SK-N-DZ (cell line): ENCODE results near the gene CFAP300.
A peak's percentile ranks its signal among the peaks of the same experiment; 100 is the strongest.

Experiments used
- DNase-seq: peaks from one replicate; pipeline ENCODE4 v3.0.0-alpha.2; 2015; ENCODE audit warnings: low spot score

The CFAP300 gene

DNA sequence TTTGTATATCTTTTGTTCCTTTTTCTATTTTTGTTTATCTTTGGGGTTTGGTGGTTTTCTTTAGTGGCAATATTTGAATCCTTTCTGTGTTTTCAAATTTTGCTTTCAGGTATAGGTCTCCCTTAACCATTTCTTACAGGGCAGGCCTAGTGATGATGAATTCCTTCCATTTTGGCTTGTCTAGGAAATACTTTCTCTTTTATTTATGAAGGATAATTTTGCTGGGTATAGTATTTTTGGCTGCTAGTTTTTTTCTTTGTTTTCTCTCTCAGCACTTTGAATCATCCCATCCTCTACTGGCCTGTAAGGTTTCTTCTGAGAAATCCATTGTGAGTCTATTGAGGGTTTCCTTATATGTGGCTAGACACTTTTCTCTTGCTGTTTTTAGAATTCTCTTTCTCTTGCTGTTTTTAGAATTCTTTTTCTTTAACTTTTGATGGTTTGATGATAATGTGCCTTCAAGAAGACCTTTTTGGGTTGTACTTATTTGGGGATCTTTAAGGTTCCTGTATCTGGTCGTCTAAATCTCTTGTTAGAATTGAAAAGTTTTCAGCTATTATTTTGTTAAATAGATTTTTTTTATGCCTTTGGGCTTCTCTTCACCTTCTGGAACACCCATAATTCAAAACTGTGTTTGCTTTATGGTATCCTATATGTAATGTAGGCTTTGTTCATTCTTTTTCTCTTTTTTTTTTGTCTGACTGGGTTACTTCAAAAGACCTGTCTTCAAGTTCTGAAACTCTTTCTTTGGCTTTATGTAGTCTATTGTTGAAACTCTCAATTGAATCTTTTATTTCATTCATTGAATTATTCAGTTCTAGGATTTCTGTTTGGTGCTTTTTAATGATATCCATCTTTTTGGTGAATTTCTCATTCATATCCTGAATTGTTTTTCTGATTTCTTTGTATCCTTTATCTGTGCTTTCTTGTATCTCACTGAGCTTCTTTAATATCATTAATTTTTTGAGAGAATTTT lies 24.5 kb downstream of the CFAP300 start:
- DNase-seq: no peak

DNA sequence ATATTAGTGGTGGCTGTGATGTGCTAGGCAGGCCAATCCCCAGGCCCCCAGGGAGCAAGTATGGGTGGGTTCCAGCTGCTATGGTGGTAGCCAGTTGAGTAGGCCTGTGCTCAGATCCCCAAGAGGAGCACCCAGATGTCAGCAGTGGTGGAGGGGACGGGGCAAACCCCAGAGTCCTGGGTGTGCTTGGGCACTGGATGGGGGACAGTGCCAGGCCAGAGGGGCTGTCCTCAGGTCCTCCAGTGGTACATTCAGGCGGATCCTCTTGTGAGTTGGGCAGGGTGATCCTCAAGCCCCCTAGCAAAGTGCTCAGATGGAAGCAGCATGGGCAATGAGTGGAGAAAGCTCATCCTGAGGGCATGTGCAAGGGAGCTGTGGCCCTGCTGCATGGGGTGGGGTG lies 26.0 kb downstream of the CFAP300 start:
- no peak for DNase-seq

DNA sequence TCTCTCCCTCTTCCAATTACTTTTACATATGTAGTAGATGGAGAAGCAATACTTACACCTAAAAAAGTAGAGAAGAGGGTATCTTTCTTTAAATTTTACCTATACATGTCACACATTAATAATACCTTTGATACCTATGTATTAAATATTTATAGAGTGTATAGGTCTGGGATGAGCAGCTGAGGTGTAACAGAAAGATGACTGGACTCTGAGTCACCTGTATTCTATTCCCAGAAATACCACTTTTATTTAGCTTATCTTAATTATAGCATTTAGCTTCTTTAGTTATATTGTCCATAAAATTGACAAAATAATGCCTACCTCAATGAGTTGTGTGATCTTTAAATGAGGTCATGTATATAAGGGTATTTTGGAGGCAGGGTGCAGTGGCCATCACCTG lies 32.4 kb downstream of the CFAP300 start:
- no peak for DNase-seq

DNA sequence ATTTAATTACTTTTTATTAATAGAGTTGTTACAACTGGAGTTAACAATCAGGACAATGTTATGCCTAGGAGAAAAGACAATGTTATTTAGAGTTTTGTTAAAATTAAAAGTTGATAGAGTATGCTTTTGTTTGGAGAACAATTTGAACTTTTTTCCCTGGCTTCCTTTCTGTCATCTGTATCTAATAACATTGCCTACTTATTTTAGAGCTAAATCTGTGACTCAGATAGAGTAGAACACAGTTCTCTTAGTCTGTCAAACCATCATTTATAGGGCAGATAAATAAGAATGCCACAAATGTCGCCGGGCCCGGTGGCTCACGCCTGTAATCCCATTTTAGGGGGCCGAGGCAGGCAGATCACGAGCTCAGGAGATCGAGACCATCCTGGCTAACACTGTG lies 34.1 kb downstream of the CFAP300 start:
- DNase-seq: no peak

DNA sequence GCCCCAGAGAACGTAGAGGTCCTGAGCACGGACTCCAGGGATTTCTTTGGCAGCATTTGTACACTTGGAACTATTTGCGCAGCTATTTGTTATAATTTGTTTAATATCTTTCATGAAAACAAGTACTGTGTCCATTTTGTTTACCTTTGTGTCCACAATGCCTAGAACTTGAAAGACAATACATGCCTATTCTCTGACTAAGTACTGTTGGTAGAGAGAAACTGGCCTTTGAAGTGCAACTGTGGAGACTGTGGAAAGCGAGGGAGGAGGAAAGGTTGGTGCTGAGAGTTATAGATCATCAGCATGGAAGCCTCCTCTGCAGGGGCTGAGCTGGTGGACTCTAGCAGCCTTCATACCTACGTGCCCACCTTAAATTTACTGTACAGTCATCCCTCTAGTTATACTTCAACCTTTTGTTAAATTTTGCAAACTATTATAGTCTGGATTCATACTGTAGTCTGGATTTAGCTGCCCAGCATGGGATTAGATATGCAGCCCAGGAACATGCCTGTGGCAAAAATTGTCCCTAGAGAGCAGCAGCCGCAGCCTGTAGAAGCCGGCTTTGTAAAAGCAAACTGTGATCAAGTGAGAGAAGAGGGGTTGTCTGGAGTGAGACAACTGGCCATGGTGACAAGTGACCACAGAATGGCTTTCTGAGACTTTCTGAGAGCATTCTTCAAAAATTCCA lies 38.8 kb downstream of the CFAP300 start:
- no peak for DNase-seq

DNA sequence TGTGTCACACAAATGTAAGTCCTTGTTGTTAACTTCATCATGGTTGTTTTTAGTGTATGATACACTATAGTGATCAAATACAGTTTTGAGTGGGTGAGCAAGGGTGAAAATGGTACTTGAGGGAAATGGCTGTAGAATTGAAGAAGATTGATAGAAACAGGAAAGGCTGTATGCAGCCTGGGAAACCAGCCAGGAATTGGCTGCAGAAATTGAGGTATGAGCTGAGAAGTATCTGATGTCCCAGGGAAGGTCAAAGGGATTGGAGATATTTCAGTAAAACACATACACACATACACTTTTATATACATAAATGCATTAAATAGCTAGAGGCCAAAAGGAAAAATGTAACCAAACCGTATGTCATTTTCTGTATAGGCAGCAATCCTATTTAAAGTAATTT lies 49.9 kb downstream of the CFAP300 start:
- no peak for DNase-seq

DNA sequence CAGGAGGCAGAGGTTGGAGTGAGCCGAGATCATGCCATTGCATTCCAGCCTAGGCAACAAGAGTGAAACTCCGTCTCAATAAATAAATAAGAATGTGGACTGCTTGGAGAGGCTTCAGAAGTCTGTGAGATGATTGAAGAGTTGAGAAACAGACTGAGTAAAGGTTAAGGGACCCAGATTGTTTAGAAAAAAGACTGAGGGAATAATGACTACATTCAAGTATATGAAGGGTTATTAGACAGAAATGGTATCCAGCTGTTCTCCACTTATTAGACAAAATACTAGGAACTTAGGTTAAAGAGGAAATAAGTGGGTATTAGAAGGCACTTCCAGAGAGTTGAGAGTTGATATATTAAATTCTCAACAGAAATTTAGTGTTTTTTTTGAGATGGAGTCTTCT lies 52.5 kb downstream of the CFAP300 start:
- no peak for DNase-seq

DNA sequence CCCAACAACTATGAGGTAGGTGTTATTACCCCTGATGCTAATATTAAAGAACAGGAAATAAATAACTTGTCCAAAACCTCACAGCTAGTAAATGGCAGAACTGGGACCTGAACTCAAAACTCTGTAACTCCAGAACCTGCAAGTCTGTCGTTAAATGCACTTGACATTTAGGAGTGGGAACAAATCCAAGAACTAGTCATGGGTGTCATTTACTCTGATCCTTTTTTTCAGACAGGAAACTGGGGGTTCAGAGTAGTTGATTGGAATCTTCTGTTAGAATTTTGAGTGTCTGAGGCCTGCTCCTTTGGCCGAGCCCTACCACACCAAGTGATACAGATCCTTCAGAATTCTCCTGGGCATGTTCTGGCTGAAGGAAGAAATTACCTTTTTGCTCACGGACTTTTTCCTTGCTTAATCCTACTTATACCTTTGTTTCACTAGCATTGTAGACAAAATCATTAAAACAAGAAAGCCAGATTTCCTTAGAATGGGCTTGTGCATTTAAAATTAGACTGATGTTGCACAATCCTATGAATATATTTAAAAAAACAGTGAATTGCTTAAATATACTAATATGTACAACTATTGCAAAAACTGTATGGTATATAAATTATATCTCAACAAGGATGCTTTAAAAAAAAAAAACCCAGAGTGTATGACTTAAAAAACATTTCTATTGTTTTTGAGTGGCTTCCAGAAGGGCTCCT lies 61.6 kb downstream of the CFAP300 start:
- DNase-seq: no peak

DNA sequence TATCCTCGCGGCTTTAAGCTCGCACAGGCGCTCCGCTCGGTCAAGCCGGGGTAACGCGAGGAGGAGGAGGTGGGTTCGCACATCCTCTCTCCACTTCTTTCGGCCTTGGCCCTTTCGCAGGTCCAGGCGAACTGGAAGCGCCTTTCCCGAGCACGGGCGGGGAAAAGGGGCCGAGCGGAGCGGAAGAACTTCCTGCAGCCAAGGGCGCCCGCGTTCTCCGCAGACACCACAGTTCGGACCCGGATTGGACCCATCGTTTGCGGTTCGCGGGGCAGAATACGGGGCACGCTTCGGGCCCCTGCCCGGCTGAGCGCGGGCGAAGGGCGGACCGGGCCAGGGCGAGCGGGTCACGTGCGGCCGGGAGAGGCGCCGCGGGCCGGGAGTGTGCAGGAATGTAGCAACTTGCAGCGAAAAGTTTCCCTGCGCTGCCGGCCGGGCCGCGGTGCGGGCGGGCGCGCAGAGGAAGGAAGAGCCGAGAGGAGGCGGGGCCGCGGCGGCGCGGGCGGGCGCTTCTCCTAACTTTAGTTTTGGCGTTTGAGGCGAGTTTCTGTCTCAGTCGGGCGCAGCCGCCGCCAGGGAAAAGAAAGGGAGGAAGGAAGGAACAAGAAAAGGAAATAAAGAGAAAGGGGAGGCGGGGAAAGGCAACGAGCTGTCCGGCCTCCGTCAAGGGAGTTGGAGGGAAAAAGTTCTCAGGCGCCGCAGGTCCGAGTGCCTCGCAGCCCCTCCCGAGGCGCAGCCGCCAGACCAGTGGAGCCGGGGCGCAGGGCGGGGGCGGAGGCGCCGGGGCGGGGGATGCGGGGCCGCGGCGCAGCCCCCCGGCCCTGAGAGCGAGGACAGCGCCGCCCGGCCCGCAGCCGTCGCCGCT lies 62.9 kb downstream of the CFAP300 start, which contains the start of gene YAP1:
Gene YAP1, plus strand, starts transcription at position 552 of the 865 bp plus-strand sequence. CDS start 402 bp downstream, outside the sequence.
- DNase-seq: peak; percentile 58

DNA sequence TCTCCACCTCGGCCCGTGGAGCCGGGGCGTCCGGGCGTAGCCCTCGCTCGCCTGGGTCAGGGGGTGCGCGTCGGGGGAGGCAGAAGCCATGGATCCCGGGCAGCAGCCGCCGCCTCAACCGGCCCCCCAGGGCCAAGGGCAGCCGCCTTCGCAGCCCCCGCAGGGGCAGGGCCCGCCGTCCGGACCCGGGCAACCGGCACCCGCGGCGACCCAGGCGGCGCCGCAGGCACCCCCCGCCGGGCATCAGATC lies 63.4 kb downstream of the CFAP300 start:
- DNase-seq: no peak

DNA sequence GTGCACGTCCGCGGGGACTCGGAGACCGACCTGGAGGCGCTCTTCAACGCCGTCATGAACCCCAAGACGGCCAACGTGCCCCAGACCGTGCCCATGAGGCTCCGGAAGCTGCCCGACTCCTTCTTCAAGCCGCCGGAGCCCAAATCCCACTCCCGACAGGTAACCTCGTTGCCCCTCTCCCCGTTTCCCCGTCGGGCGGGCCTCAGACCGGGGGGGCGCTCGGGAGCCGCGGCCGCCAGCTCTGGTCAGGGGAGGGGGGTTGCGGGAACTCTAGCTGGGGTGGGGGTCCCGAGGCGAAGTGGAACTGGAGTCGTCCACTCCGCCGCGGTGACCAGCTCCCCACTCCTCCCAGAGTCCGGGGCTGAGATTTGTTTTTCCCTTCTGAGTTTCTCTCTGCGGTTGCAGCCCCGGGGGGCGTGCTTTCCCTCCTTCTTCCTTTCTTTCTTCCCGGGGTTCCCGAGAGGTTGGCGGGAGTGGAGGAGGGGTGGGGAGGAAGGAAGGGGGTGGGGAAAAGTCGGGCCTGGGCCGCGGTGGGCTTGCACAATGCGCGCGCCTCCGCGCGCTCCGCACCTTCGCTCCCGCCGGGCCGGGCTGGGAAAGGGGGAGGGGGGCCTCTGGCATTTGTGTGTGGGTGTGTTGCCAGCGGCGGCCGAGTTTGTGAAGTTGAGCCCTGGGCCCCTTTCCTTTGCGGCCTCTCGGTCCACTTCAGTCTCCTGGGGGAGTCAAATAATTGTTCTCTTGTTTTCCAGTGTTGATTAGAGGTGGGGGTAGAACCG lies 64.0 kb downstream of the CFAP300 start:
- peak; percentile 13 for DNase-seq

DNA sequence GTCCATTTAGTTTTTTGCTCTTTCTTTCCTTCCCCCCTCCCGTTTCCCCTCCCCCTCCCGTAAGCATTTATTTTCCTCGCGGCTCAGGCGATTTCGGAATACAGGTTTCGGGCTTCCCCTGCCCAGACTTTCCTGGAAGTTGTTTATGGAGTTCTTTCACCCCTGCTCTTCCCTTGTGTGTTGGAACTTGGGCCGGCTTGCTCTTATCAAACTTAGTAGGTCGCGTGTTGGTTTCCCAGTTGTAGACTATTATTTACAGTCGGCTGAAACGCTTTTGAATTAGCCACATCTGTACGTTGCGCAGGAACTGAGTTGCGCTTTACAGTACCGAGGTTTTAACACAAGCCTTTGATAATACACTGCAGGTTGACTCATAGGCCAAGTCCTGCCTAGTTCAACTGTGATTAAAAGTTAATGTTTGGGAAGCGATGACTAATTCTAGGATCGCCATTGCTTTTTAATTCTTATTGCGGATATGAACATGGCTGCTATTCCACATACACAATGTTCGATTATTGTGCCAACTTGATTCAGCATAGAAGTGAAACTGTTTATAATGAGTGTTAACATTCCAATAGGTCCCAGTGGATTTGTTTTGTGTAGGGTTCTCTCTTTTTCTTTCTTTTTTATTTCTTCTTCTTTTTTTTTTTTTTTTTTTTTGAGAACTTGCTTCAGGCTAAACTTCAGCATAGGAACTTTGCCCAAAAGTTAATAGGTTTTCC lies 64.7 kb downstream of the CFAP300 start:
- peak; percentile 3 for DNase-seq

DNA sequence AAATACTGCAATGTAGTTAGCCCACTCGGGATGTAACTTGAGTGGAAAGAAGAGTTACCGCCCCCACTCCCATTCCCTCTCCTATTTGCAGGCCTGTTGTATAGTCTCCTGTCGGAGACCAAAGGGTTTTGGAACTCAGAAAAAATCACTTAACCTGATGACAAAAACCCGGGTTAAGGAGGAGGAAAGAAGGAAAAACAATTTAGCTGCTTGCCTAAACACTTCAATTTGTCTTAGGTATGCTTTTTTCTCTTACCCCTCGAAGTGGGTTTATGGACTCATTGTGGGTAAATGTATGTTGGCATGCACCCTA lies 65.2 kb downstream of the CFAP300 start:
- DNase-seq: no peak

DNA sequence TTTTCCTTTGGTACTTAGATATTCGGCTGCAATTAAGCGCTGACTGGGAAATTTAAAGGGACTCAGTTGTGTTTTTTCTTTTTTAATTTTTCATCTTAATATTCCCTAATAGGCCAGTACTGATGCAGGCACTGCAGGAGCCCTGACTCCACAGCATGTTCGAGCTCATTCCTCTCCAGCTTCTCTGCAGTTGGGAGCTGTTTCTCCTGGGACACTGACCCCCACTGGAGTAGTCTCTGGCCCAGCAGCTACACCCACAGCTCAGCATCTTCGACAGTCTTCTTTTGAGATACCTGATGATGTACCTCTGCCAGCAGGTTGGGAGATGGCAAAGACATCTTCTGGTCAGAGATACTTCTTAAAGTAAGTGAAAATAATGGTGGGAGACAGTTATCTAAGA lies 66.8 kb downstream of the CFAP300 start:
- DNase-seq: no peak

DNA sequence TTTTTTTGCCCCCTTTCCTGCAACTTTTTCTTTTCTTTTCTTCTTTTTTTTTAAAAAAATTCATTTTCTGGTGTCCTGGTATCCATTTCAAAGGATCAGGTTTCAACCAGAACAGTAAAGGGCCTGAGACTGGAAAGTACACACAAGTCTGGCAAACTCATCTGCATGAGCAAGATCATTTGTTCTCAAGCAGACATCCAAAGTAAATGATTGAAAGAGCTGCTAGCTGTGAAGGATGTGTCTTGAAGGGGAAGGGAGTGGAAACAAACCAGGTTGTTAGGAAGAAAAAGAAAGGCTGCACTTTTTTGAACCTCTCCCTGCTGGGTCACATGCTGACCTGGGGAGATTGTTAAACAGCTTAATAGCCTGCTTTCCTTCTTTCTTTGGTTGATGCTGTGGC lies 68.3 kb downstream of the CFAP300 start:
- DNase-seq: no peak

DNA sequence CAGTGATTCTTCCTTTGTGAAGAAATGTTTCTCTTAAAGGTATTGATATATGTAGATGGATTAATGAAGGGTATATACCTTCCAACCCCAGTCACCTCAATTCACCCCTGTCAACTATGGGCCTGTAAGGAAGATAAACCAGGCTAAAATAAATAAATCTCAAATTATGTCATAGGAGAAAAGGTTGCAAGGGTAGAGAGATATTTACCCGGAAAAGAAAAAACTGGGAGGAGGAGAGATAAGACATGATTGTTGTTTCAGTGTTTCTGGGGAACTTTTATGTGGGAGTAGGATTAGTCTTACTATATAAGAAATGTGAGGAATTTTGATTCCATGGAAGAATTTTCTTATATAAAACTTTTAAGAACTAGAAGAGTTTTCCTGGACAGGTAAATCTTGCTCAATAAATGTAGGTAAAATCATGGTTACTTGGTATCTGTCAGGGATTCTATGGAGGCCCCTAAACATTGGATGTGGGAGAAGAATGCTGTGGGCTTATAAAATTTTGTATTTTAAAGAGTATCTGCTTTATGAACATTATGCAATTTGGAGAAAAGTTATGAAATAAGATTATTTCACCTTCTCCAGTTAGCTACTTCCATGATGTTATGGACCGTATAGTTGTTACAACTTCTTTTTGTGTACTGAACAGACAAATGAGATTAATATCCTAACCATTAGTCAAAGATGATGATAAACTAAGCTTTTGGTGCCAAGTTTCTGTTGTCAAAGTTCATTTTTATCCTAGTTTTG lies 69.4 kb downstream of the CFAP300 start:
- no peak for DNase-seq

DNA sequence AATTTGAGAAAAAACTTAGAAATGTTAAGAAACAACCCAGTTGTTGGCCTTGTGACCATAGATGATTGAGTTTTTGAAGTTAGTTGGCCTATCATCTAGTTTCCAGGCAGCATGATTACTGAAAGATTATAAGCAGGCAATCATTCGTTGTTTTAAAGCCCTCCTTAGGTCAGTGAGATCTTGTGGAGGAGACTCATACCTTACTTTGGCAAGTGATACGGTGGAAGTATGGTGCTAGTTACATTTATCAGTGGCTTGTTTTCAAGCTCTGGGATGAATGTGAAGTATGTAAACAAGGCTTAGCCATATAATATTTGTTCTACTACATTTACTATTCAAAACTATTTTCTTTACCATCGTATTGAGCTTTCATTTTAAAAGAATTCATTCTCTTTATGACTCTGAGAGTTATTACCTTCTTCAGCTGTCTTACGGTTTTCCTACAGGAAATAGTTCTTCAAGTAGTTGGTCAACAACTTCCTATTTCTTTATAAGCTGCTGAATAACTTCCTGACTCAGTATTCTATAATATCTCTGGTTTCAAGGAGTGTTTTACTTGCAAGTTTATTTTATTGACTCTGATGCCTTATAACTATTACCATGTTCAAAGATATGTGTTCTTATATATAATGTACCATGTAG lies 70.4 kb downstream of the CFAP300 start:
- DNase-seq: no peak

DNA sequence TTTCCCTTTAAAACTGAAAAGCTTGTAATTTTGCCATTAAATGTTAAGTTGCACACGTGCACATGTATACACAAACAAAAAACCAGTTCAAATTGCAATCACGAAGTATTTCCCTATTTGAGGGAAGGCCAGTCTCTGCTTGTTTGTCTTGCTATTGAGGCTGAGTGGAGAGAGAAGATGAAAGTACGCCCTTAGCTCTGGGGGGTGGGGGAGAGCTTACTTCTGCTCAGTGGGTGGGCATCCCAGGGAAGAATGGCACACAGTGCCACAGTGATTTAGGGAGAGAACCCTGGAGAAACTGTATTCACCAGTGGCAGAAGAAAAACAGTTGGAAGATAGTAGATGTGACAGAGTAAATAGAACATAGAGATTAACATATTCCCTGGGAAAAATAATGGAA lies 71.7 kb downstream of the CFAP300 start:
- DNase-seq: no peak

DNA sequence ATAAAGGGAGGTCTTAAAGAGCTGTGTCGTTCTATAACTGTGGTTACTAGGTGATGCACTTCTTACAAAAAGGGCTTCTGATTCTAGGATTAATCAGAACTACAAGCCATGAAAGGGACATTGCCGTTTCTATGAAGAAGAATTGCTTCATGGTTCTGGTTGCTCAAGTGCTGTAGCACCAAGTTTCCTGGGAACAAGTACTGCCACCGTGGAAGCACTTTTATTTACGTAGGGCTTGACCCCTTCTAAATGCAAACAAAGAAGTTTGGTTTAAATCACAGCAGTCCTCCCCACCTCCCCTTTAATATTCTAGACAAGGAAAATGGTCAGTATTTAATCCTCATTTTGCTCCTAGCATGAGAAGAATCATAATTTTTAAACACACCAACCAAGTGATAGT lies 72.8 kb downstream of the CFAP300 start:
- no peak for DNase-seq
